Upper lobe of right lung (tissue), 1 donor: ENCODE measurements around the gene TBC1D14. TPM values are rescaled to one million over a fixed set of nuclear protein-coding genes. Genes with fewer than 3 reads are reported as not detected.

Source experiments
- ATAC-seq: fragments of 200-7000 bp; cut with Tn5 transposase; one replicate; pipeline ENCODE4 v1.9.1; 2020; ENCODE audit warnings: mild to moderate bottlenecking, moderate library complexity
- DNase-seq: peaks from one replicate; pipeline ENCODE4 v3.0.0-alpha.2; 2020
- H3K27ac ChIP-seq: fragments of 200-600 bp; one replicate; pipeline ENCODE4 v1.8.0; 2022
- H3K27me3 ChIP-seq: fragments of 200-600 bp; one replicate; pipeline ENCODE4 v1.8.0; 2022; ENCODE audit warnings: mild to moderate bottlenecking
- H3K36me3 ChIP-seq: fragments of 200-600 bp; one replicate; pipeline ENCODE4 v1.8.0; 2022
- H3K4me1 ChIP-seq: fragments of 200-600 bp; one replicate; pipeline ENCODE4 v1.8.0; 2022
- H3K4me3 ChIP-seq: fragments of 200-600 bp; one replicate; pipeline ENCODE4 v1.8.0; 2022; ENCODE audit warnings: mild to moderate bottlenecking
- H3K9me3 ChIP-seq: fragments of 200-600 bp; one replicate; pipeline ENCODE4 v1.8.0; 2022
- CTCF ChIP-seq: fragments of 200-600 bp; IDR thresholded peaks from one replicate; pipeline ENCODE4 v1.8.0; 2022; ENCODE audit warnings: antibody characterized with exemption
- intact Hi-C: fragments of 100-400 bp; cut with DNase I; formaldehyde crosslinking; loops from one replicate; pipeline ENCODE4 v1.11.0; 2022
- total RNA-seq: library from RNA; stranded (reverse); fragmentation: NEBNext Ultra II Directional; extraction: Animal tissue kit (Norgen Biotek cat#: 25700); gene quantifications from one replicate; pipeline ENCODE4 v1.2.1, GENCODE V29; 2021
- donor health status: DM: no; HTN: yes; CAD: no; lungs with severe emphysema.

TBC1D14 gene
- total RNA-seq, 1 donor from 2014 or later, result 51.8 TPM

GRCh38 chr4:7021930-7022664 is 112.5 kb downstream of the TBC1D14 start:
- H3K27ac ChIP-seq, result no peak overlapping the region
- ATAC-seq (peak; percentile 44), DNase-seq (no peak)
- H3K9me3 ChIP-seq, result no peaks in the 10 kb centered on the region
- TF ChIP-seq CTCF, result no peak
- H3K27me3 ChIP-seq, result no peaks in the 10 kb centered on the region
- peaks cover 47% of the 10 kb centered on the region for H3K36me3 ChIP-seq
- intact Hi-C loops, result no loop called here
- no peak overlapping the region for H3K4me3 ChIP-seq
- no peaks in the 10 kb centered on the region for H3K4me1 ChIP-seq

- H3K36me3 ChIP-seq, result peaks cover 39% of the 10 kb centered on the region
- no peak for DNase-seq
Observed at GRCh38 chr4:7023486-7023885, 113.9 kb downstream of the TBC1D14 start.

GRCh38 chr4:7023901-7024300 is 114.3 kb downstream of the TBC1D14 start:
- Histone ChIP-seq H3K4me3 (no peak overlapping the region), H3K9me3 (no peaks in the 10 kb centered on the region), H3K4me1 (no peaks in the 10 kb centered on the region), H3K27me3 (no peaks in the 10 kb centered on the region), H3K36me3 (peaks cover 39% of the 10 kb centered on the region), H3K27ac (no peak overlapping the region)
- DNase-seq (no peak), ATAC-seq (no peak)
- intact Hi-C loops, result no loop called here
- TF ChIP-seq CTCF, result no peak

More at GRCh38 chr4:7023486-7023885, 113.9 kb downstream of the TBC1D14 start:
- intact Hi-C loops, result no loop called here
- no peak for ATAC-seq
- TF ChIP-seq CTCF, result no peak
- H3K4me3 ChIP-seq, result no peak overlapping the region
- H3K27me3 ChIP-seq, result no peaks in the 10 kb centered on the region
- H3K27ac ChIP-seq, result no peak overlapping the region
- no peaks in the 10 kb centered on the region for H3K4me1 ChIP-seq
- no peaks in the 10 kb centered on the region for H3K9me3 ChIP-seq

- TF ChIP-seq CTCF, result no peak
- ATAC-seq, result peak; percentile 9
- Histone ChIP-seq H3K4me3 (no peak overlapping the region), H3K36me3 (peaks cover 44% of the 10 kb centered on the region), H3K4me1 (no peaks in the 10 kb centered on the region), H3K9me3 (no peaks in the 10 kb centered on the region), H3K27me3 (no peaks in the 10 kb centered on the region), H3K27ac (no peak overlapping the region)
- DNase-seq, result no peak
- intact Hi-C loops, result no loop called here
Observed at GRCh38 chr4:7024336-7024890, 114.8 kb downstream of the TBC1D14 start.

GRCh38 chr4:7025040-7025602 is 115.5 kb downstream of the TBC1D14 start:
- intact Hi-C loops, result no loop called here
- no peak for DNase-seq
- TF ChIP-seq CTCF, result no peak
- no peak overlapping the region for H3K27ac ChIP-seq
- no peak for ATAC-seq
- H3K4me3 ChIP-seq, result no peak overlapping the region
- no peaks in the 10 kb centered on the region for H3K4me1 ChIP-seq
- H3K9me3 ChIP-seq, result no peaks in the 10 kb centered on the region
- H3K27me3 ChIP-seq, result no peaks in the 10 kb centered on the region
- peaks cover 51% of the 10 kb centered on the region for H3K36me3 ChIP-seq
